ENCODE measurements around the gene IMP4.

Gene IMP4

DNA sequence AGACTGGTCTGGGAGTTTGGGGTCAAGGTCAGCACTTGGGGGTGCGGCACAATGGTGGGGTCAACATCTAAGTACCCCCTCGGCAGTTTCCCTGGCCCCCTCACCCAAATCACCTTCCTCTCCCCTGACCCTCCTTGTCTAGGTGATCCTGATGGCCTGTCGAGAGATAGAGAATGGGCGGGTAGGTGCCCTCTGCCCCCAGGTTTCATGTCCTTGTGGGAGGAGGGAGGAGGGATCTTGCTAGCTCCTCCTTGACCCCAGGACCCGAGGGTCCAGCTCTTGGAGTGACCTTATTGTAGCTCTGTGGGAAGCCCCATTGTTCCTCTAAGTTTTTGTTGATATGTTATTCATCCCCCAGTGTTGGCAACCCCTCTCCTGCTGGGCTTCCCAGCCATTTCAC is 16.8 kb downstream of the IMP4 start:
- TF ChIP-seq TAF1 (IDR thresholded peaks at IDR 0.05; ENCODE audit: low read depth) (no peak), EGR1 (IDR thresholded peaks at IDR 0.05) (no peak), TCF12 (IDR thresholded peaks at IDR 0.05; ENCODE audit: low read depth) (no peak), EP300 (IDR thresholded peaks at IDR 0.05; ENCODE audit: borderline replicate concordance) (no peak), FOXM1 (IDR thresholded peaks at IDR 0.05; ENCODE audit: borderline replicate concordance, low read depth) (no peak), RAD21 (IDR thresholded peaks at IDR 0.05; ENCODE audit: low read depth) (no peak), TEAD4 (IDR thresholded peaks at IDR 0.05) (no peak), CEBPB (IDR thresholded peaks at IDR 0.05) (no peak), NFIC (IDR thresholded peaks at IDR 0.05) (no peak), CREB1 (IDR thresholded peaks at IDR 0.05; ENCODE audit: low read depth) (no peak), ZBTB7A (IDR thresholded peaks at IDR 0.05; ENCODE audit: low read depth) (no peak), YY1 (IDR thresholded peaks at IDR 0.05; ENCODE audit: low read depth) (no peak)
- TF ChIP-seq, protein P1, sequence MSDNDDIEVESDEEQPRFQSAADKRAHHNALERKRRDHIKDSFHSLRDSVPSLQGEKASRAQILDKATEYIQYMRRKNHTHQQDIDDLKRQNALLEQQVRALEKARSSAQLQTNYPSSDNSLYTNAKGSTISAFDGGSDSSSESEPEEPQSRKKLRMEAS (IDR thresholded peaks at IDR 0.05) = no peak
- TF ChIP-seq, protein P2, sequence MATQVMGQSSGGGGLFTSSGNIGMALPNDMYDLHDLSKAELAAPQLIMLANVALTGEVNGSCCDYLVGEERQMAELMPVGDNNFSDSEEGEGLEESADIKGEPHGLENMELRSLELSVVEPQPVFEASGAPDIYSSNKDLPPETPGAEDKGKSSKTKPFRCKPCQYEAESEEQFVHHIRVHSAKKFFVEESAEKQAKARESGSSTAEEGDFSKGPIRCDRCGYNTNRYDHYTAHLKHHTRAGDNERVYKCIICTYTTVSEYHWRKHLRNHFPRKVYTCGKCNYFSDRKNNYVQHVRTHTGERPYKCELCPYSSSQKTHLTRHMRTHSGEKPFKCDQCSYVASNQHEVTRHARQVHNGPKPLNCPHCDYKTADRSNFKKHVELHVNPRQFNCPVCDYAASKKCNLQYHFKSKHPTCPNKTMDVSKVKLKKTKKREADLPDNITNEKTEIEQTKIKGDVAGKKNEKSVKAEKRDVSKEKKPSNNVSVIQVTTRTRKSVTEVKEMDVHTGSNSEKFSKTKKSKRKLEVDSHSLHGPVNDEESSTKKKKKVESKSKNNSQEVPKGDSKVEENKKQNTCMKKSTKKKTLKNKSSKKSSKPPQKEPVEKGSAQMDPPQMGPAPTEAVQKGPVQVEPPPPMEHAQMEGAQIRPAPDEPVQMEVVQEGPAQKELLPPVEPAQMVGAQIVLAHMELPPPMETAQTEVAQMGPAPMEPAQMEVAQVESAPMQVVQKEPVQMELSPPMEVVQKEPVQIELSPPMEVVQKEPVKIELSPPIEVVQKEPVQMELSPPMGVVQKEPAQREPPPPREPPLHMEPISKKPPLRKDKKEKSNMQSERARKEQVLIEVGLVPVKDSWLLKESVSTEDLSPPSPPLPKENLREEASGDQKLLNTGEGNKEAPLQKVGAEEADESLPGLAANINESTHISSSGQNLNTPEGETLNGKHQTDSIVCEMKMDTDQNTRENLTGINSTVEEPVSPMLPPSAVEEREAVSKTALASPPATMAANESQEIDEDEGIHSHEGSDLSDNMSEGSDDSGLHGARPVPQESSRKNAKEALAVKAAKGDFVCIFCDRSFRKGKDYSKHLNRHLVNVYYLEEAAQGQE (IDR thresholded peaks at IDR 0.05; ENCODE audit: low read depth) = no peak
- TF ChIP-seq, protein P3, sequence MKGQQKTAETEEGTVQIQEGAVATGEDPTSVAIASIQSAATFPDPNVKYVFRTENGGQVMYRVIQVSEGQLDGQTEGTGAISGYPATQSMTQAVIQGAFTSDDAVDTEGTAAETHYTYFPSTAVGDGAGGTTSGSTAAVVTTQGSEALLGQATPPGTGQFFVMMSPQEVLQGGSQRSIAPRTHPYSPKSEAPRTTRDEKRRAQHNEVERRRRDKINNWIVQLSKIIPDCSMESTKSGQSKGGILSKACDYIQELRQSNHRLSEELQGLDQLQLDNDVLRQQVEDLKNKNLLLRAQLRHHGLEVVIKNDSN (IDR thresholded peaks at IDR 0.05) = no peak

DNA sequence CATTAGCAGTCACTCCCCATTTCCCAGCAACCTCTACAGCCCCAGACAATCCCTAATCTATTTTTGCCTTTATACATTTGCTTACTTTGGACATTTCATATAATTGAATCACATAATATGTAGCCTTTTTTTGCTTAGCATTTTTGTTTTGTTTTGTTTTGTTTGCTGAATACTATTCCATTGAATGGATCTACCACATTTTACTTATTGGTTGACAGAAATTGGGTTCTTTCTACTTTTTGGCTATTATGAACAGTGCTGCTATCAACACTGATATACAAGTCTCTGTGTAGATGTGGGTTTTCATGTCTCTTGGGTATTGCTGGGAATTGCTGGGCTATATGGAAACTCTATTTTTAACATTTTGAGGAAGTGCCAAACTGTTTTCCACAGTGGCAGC is 20.8 kb downstream of the IMP4 start:
- TF ChIP-seq TAF1 (IDR thresholded peaks at IDR 0.05; ENCODE audit: low read depth) (no peak), YY1 (IDR thresholded peaks at IDR 0.05; ENCODE audit: low read depth) (no peak), FOXM1 (IDR thresholded peaks at IDR 0.05; ENCODE audit: borderline replicate concordance, low read depth) (no peak), EP300 (IDR thresholded peaks at IDR 0.05; ENCODE audit: borderline replicate concordance) (no peak)
- TF ChIP-seq, protein P3 (IDR thresholded peaks at IDR 0.05) = no peak

GRCh38 chr2:130365075-130365474 is 22.4 kb downstream of the IMP4 start:
- no peak for TF ChIP-seq TCF12 (IDR thresholded peaks at IDR 0.05; ENCODE audit: low read depth)
- no peak for TF ChIP-seq RAD21 (IDR thresholded peaks at IDR 0.05; ENCODE audit: low read depth)
- TF ChIP-seq TAF1 (IDR thresholded peaks at IDR 0.05; ENCODE audit: low read depth) = no peak
- TF ChIP-seq, protein P1 (IDR thresholded peaks at IDR 0.05) = no peak
- TF ChIP-seq, protein P3 (IDR thresholded peaks at IDR 0.05) = no peak
- no peak for TF ChIP-seq CREB1 (IDR thresholded peaks at IDR 0.05; ENCODE audit: low read depth)
- TF ChIP-seq EP300 (IDR thresholded peaks at IDR 0.05; ENCODE audit: borderline replicate concordance) = no peak
- no peak for TF ChIP-seq FOXM1 (IDR thresholded peaks at IDR 0.05; ENCODE audit: borderline replicate concordance, low read depth)

DNA sequence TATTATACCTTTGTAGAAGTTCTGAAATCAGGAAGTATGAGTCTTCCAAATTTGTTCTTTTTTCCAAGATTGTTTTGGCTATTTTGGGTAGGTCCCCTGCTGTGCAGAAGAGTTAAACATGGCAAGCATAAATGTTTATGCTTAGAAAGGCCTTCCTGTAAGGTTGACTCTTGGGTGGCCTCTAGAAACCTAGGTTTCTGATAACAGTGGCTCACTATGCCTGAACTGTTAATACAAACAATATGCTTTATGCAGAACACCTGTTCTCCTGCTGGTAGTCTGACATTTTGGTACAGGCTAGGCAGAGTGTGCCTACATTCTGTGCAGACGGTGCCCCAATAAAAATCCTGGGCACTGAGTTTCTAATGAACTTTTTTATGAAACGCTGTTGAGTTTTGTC is 23.3 kb downstream of the IMP4 start:
- TF ChIP-seq TCF12 (IDR thresholded peaks at IDR 0.05; ENCODE audit: low read depth) = no peak
- TF ChIP-seq CREB1 (IDR thresholded peaks at IDR 0.05; ENCODE audit: low read depth) = no peak
- TF ChIP-seq ZBTB7A (IDR thresholded peaks at IDR 0.05; ENCODE audit: low read depth) = no peak
- TF ChIP-seq YY1 (IDR thresholded peaks at IDR 0.05; ENCODE audit: low read depth) = no peak
- TF ChIP-seq, protein P1 (IDR thresholded peaks at IDR 0.05) = no peak
- no peak for TF ChIP-seq RAD21 (IDR thresholded peaks at IDR 0.05; ENCODE audit: low read depth)
- TF ChIP-seq TAF1 (IDR thresholded peaks at IDR 0.05; ENCODE audit: low read depth) = no peak

DNA sequence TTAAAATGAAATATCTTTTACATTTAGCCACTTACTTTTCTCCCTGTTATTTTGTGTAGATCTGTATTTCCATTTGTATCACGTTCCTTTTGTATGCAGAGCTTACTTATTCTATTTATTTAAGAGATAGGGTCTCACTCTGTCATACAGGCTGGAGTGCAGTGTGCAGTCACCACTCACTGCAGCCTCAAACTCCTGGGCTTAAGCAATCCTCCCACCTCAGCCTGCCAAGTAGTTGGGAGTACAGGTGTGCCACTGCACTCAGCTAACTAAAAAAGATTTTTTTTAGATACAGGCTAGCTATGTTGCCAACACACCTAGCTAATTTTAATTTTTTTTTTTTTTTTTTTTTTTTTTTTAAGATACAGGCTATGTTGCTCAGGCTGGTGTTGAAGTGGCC is 24.0 kb downstream of the IMP4 start:
- TF ChIP-seq YY1 (IDR thresholded peaks at IDR 0.05; ENCODE audit: low read depth) = no peak
- TF ChIP-seq FOXM1 (IDR thresholded peaks at IDR 0.05; ENCODE audit: borderline replicate concordance, low read depth) = no peak
- no peak for TF ChIP-seq RAD21 (IDR thresholded peaks at IDR 0.05; ENCODE audit: low read depth)
- TF ChIP-seq NFIC (IDR thresholded peaks at IDR 0.05) = no peak
- TF ChIP-seq, protein P1 (IDR thresholded peaks at IDR 0.05) = no peak
- TF ChIP-seq, protein P3 (IDR thresholded peaks at IDR 0.05) = no peak
- no peak for TF ChIP-seq CEBPB (IDR thresholded peaks at IDR 0.05)
- no peak for TF ChIP-seq TEAD4 (IDR thresholded peaks at IDR 0.05)
- no peak for TF ChIP-seq TCF12 (IDR thresholded peaks at IDR 0.05; ENCODE audit: low read depth)
- TF ChIP-seq, protein P2 (IDR thresholded peaks at IDR 0.05; ENCODE audit: low read depth) = no peak
- TF ChIP-seq ZBTB7A (IDR thresholded peaks at IDR 0.05; ENCODE audit: low read depth) = no peak
- TF ChIP-seq EGR1 (IDR thresholded peaks at IDR 0.05) = no peak
- no peak for TF ChIP-seq EP300 (IDR thresholded peaks at IDR 0.05; ENCODE audit: borderline replicate concordance)

All from Ishikawa (cell line).